A673 (cell line): ENCODE measurements around the gene MRGPRE. TPM values are rescaled to one million over a fixed set of nuclear protein-coding genes. Genes with fewer than 3 reads are reported as not detected.

Source experiments
- BruUV-seq: library from RNA; stranded (reverse); fragments of 400-500 nt; replicated peaks from 2 replicates; lab custom pipeline; 2021; lab: Mats Ljungman, UMichigan
- CTCF ChIA-PET: fragments of 300-600 bp; sonication (Branson Sonifier 250); formaldehyde crosslinking; loops from one replicate; lab custom pipeline; 2022; ENCODE audit warnings: antibody characterized with exemption; lab: Charles Lee
- POLR2A ChIA-PET: fragments of 300-600 bp; sonication (Branson Sonifier 250); formaldehyde crosslinking; loops from one replicate; lab custom pipeline; 2022; ENCODE audit warnings: antibody characterized with exemption; ENCODE audit not compliant: low non-redundant PET; lab: Charles Lee
- DNase-seq: peaks from one replicate; pipeline ENCODE4 v3.0.0-alpha.2; 2015; ENCODE audit warnings: low spot score
- H3K27ac ChIP-seq: fragments of 200-600 bp; sonication (generic); 2 replicates; pipeline ENCODE4 v1.5.1; 2016; ENCODE audit warnings: mixed run types, low read depth, mild to moderate bottlenecking, mixed read lengths, antibody characterized with exemption, low read length; ENCODE audit not compliant: poor library complexity, severe bottlenecking
- H3K27me3 ChIP-seq: fragments of 200-600 bp; sonication (generic); replicated peaks from 2 replicates; pipeline ENCODE4 v1.6.1; 2017; ENCODE audit warnings: mixed run types, low read depth, mild to moderate bottlenecking, mixed read lengths, antibody characterized with exemption, low read length; ENCODE audit not compliant: insufficient read depth, poor library complexity
- H3K36me3 ChIP-seq: fragments of 200-600 bp; sonication (generic); 2 replicates; pipeline ENCODE4 v1.6.1; 2016; ENCODE audit warnings: mixed run types, mild to moderate bottlenecking, mixed read lengths, antibody characterized with exemption, low read length; ENCODE audit not compliant: insufficient read depth, poor library complexity, severe bottlenecking
- H3K4me1 ChIP-seq: fragments of 200-600 bp; sonication (generic); 2 replicates; pipeline ENCODE4 v1.6.1; 2017; ENCODE audit warnings: mixed run types, mild to moderate bottlenecking, mixed read lengths, antibody characterized with exemption, low read length; ENCODE audit not compliant: insufficient read depth, poor library complexity, severe bottlenecking
- H3K4me3 ChIP-seq: fragments of 200-600 bp; sonication (generic); 2 replicates; pipeline ENCODE4 v1.5.1; 2016; ENCODE audit warnings: low read depth, mixed run types, mild to moderate bottlenecking, mixed read lengths, low read length; ENCODE audit not compliant: poor library complexity, severe bottlenecking
- H3K9me3 ChIP-seq: fragments of 200-600 bp; sonication (generic); 2 replicates; pipeline ENCODE4 v1.6.1; 2016; ENCODE audit warnings: mixed run types, low read depth, mild to moderate bottlenecking, mixed read lengths, antibody characterized with exemption, low read length; ENCODE audit not compliant: poor library complexity, severe bottlenecking
- EZH2 ChIP-seq: fragments of 200-600 bp; sonication (generic); IDR thresholded peaks from 2 replicates; pipeline ENCODE4 v1.6.1; 2017; ENCODE audit warnings: borderline replicate concordance, low read depth, mild to moderate bottlenecking, mixed read lengths, antibody characterized with exemption, low read length; ENCODE audit not compliant: poor library complexity, severe bottlenecking
- intact Hi-C: fragments of 100-400 bp; cut with micrococcal nuclease; formaldehyde crosslinking; loops from one replicate; pipeline ENCODE4 v1.10.0; 2022; ENCODE audit not compliant: unreplicated experiment
- total RNA-seq: library from RNA; stranded (reverse); gene quantifications from 2 replicates; pipeline ENCODE4 v1.2.3, GENCODE V29; 2021
- TF ChIP-seq, protein P1 (sequence below): fragments of 300-800, 200-600 bp; sonication (generic); conservative IDR thresholded peaks from 2 replicates; pipeline ENCODE4 v1.5.1; 2017; ENCODE audit warnings: low read depth, mild to moderate bottlenecking, antibody characterized with exemption, low read length, moderate library complexity, mixed read lengths

MRGPRE gene
- total RNA-seq, 1 experiment from 2014 or later = not detected

- Histone ChIP-seq H3K4me1 (no peaks in the 10 kb centered on the region), H3K27me3 (no peaks in the 10 kb centered on the region), H3K36me3 (no peaks in the 10 kb centered on the region), H3K27ac (no peak overlapping the region), H3K9me3 (no peaks in the 10 kb centered on the region), H3K4me3 (no peak overlapping the region)
- CTCF ChIA-PET = no interaction called here
- TF ChIP-seq, protein P1, sequence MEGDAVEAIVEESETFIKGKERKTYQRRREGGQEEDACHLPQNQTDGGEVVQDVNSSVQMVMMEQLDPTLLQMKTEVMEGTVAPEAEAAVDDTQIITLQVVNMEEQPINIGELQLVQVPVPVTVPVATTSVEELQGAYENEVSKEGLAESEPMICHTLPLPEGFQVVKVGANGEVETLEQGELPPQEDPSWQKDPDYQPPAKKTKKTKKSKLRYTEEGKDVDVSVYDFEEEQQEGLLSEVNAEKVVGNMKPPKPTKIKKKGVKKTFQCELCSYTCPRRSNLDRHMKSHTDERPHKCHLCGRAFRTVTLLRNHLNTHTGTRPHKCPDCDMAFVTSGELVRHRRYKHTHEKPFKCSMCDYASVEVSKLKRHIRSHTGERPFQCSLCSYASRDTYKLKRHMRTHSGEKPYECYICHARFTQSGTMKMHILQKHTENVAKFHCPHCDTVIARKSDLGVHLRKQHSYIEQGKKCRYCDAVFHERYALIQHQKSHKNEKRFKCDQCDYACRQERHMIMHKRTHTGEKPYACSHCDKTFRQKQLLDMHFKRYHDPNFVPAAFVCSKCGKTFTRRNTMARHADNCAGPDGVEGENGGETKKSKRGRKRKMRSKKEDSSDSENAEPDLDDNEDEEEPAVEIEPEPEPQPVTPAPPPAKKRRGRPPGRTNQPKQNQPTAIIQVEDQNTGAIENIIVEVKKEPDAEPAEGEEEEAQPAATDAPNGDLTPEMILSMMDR = no peak
- TF ChIP-seq EZH2 = no peak
- POLR2A ChIA-PET = no interaction called here
- no peak for DNase-seq
- BruUV-seq = no TSS peak
- intact Hi-C loops = no loop called here
These were observed 2.3 kb downstream of the MRGPRE start for GRCh38 chr11:3229673-3230630.

DNA sequence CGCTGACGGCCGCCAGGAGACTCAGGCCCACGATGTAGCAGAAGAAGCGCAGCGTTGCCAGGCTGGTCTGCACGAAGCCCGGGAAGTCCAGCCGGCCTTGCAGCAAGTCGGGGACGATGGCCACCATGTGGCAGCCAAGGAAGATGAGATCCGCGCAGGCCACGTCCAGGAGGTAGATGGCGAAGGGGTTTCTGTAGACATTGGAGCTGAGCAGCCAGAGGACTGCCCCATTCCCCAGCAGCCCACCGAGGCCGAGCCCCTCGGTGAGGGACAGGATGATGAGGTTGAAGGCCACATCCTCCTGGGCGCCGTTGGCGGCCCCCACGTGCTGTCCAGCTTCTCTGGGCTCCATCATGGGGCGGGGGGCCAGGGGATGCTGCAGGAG, 3.8 kb downstream of the MRGPRE start:
- DNase-seq = no peak
- no peaks in the 10 kb centered on the region for H3K4me1 ChIP-seq
- H3K36me3 ChIP-seq = no peaks in the 10 kb centered on the region
- intact Hi-C loops = no loop called here
- H3K9me3 ChIP-seq = no peaks in the 10 kb centered on the region
- H3K27me3 ChIP-seq = no peaks in the 10 kb centered on the region
- no peak overlapping the region for H3K4me3 ChIP-seq
- BruUV-seq = no TSS peak
- CTCF ChIA-PET = no interaction called here
- H3K27ac ChIP-seq = no peak overlapping the region
- TF ChIP-seq, protein P1 = no peak
- TF ChIP-seq EZH2 = no peak
- POLR2A ChIA-PET = no interaction called here

DNA sequence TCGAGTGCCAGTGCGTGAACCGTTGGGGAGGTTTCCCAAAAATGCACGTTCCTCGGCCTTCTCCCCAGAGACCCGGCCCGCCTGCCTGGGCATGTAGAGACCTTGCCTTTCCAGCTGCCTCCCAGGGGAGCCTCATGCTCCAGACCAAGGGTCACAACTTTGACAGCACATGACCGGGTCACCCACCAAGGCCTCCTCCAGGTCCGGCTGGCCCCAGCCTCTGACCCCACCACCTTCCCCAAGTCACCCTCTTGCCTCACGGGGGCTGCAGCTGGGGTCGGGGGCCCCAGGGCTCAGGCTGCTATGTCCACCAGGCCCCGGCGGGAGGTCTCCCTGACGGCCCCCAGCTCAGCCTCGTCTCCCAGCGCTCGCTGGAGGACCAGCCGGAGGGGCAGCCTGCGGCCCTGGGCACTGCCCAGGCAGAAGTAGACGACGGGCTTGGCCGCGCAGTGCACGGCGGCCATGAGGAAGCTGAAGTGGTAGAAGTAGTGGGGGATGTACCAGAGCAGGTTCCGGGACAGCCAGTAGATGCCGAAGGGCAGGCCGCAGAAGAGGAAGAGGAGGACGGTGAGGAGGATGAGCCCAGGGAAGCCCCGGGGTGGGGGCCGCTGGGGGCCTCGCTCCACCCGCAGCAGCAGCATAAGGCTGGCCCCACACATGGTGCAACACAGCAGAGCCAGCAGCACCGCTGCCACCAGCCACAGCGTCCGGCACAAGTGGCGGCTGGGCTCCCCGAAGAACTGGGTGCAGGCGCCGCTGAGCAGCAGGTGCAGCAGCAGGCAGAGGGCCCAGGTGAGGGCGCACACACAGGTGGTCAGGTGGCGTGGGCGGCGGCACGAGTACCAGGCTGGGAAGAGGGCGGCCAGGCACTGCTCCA, 4.4 kb downstream of the MRGPRE start:
- ChIA-PET CTCF (no interaction called here), POLR2A (no interaction called here)
- TF ChIP-seq, protein P1 = no peak
- TF ChIP-seq EZH2 = no peak
- no peaks in the 10 kb centered on the region for H3K9me3 ChIP-seq
- no peaks in the 10 kb centered on the region for H3K4me1 ChIP-seq
- no peak overlapping the region for H3K4me3 ChIP-seq
- H3K36me3 ChIP-seq = no peaks in the 10 kb centered on the region
- intact Hi-C loops = no loop called here
- no TSS peak for BruUV-seq
- H3K27me3 ChIP-seq = no peaks in the 10 kb centered on the region
- no peak for DNase-seq
- no peak overlapping the region for H3K27ac ChIP-seq
